GM21529 (cell line): ENCODE data around the gene KDM5B.

Experiments used
- ATAC-seq: cut with Tn5 transposase; IDR thresholded peaks from one replicate; pipeline ENCODE4 v1.9.1; 2021; ENCODE audit not compliant: unreplicated experiment

Gene KDM5B

GRCh38 chr1:202689082-202689481, 119.1 kb downstream of the KDM5B start:
- no peak for ATAC-seq

GRCh38 chr1:202688401-202688800, 119.8 kb downstream of the KDM5B start:
- no peak for ATAC-seq

- ATAC-seq = no peak
These were observed 120.4 kb downstream of the KDM5B start for GRCh38 chr1:202687798-202688197.

- ATAC-seq = no peak
These were observed 120.9 kb downstream of the KDM5B start for GRCh38 chr1:202687370-202687769.

GRCh38 chr1:202685641-202686040, 122.6 kb downstream of the KDM5B start:
- ATAC-seq = no peak

- ATAC-seq = no peak
These were observed 123.5 kb downstream of the KDM5B start for GRCh38 chr1:202684716-202685115.

- ATAC-seq = no peak
These were observed 125.2 kb downstream of the KDM5B start for GRCh38 chr1:202683029-202683428.

- no peak for ATAC-seq
These were observed 125.7 kb downstream of the KDM5B start for GRCh38 chr1:202682477-202682876.

GRCh38 chr1:202681736-202682420, 126.3 kb downstream of the KDM5B start:
- no peak for ATAC-seq

GRCh38 chr1:202680586-202681352, 127.5 kb downstream of the KDM5B start:
- ATAC-seq = no peak

- no peak for ATAC-seq
These were observed 128.6 kb downstream of the KDM5B start for GRCh38 chr1:202679406-202680177.

GRCh38 chr1:202677433-202677832, 130.8 kb downstream of the KDM5B start:
- no peak for ATAC-seq
